Measurements from ENCODE around the gene ZNF550. TPM values are rescaled to one million over a fixed set of nuclear protein-coding genes. Genes with fewer than 3 reads are reported as not detected.

The ZNF550 gene
- total RNA-seq, result 9.3 TPM
- long read RNA-seq, partial matches to known transcripts, result 2 of 7 reads
- long read RNA-seq, other reads (novel, unspliced or antisense), result 3 of 7 reads

DNA sequence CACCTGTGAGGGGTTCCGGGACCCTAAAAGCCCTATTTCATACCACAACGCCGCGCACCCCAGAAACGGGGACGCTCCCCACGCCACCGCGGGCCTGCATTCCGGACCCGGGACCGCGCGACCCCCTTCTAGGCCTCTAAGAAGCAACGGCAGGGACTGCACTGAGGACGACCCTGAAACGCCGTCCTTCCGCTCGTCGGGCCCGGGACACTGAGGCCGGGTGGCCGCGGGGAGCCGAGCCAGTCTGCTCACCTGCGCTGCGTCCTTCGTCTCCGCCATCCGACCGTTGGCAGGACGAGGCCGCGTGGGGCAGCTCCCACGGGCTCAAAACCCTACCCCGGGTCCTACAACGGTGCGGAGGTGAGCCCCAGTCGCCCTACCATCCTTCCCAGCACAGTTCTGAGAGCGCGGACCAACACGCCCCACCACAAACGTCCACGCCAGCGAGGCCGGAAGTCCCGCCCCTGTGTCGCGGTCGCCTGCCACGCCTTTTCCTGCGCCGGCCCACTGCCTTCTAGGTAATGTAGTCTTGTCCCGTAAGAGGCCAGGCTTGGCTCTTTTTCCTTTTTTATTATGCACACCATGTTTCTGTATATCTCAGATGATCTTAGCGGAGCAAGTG is at the start of gene ZNF550:
ZNF550 (minus strand) TSS at position 460 of the 622 bp plus-strand sequence; CDS start at position 279, 181 bp downstream.
- DNase-seq (ENCODE audit: low spot score), result peak; percentile 96

DNA sequence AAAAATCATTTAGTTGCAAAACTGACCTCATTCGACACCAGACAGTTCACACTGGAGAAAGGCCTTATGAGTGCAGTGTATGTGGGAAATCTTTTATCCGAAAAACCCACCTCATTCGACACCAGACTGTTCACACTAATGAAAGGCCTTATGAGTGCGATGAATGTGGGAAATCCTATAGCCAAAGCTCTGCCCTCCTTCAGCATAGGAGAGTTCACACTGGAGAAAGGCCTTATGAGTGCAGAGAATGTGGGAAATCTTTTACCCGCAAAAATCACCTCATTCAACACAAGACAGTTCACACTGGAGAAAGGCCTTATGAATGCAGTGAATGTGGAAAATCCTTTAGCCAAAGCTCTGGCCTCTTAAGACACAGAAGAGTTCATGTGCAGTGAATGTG is 47.3 kb upstream of the ZNF550 start:
- no peak for DNase-seq (ENCODE audit: low spot score)

DNA sequence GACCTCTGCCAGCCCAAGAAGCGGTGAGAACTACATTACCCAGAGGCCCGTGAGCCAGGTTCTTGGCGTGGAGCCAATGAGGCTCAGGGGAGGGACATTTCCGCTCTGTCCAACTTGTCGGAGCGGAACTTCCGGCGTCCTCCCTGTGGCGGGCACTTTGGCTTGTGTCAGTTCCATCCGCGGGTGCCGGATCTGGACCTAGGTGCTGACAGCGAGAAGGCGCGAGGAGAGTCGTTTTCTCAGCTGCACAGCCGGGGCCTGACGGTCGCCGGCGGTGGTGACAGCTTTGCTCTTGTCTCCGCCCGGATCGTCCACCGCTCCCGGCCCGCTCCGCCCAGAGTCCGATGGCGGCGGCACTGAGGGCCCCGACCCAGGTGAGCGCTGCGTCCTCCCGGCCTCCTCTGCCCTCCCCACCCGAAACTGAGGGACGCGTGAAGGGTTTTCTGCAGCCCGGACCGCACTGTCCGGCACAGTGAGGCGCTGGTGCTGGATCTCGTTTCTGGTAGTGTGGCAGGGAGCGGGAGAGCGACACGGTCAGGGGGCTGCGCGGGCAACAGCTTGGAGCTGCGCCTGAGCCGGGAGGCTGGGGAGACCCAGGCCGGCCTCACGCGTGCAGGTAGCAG is 40.2 kb upstream of the ZNF550 start, which contains the start of gene ZNF530:
ZNF530 (plus strand) TSS at position 125 of the 623 bp plus-strand sequence. CDS start 4,461 bp downstream, outside the sequence.
- DNase-seq (ENCODE audit: low spot score), result peak; percentile 98

DNA sequence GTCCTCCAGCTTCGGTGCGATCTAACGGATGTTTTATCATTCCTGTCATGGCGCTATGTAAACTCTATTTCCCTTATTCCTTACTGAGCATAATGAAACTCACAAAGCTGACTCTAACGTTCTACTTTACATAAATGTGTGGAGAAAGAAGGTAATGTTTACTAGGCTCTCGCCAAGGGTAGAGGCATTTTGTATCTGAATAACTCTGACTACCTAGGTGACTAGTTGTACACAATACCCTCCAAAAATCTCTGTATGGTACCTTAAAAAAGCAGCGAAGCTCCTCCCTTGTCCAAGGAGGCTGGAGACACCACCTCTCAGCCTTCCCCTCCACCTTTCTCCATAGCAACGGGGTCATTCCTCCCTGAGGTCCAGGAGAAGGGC is 39.7 kb upstream of the ZNF550 start:
- DNase-seq (ENCODE audit: low spot score), result no peak

DNA sequence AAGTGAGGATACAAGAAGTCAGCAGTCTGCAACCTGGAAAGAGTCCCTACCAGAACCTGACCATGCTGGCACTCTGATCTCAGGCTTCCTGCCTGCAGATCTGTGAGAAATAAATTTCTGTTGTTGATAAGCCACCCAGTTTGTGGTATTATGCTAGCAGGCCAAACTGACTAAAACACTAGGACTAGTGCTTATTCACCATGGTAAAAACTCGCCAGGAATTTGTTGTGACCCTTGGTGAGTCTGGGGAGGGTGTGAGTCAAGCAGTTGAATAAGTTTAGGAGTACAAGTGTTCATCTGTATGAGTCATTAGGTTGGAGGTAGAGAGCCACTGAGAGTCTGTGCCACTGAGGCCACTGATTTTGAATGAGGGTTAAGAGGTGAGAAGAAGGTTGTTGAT is 27.9 kb upstream of the ZNF550 start:
- DNase-seq (ENCODE audit: low spot score), result no peak

DNA sequence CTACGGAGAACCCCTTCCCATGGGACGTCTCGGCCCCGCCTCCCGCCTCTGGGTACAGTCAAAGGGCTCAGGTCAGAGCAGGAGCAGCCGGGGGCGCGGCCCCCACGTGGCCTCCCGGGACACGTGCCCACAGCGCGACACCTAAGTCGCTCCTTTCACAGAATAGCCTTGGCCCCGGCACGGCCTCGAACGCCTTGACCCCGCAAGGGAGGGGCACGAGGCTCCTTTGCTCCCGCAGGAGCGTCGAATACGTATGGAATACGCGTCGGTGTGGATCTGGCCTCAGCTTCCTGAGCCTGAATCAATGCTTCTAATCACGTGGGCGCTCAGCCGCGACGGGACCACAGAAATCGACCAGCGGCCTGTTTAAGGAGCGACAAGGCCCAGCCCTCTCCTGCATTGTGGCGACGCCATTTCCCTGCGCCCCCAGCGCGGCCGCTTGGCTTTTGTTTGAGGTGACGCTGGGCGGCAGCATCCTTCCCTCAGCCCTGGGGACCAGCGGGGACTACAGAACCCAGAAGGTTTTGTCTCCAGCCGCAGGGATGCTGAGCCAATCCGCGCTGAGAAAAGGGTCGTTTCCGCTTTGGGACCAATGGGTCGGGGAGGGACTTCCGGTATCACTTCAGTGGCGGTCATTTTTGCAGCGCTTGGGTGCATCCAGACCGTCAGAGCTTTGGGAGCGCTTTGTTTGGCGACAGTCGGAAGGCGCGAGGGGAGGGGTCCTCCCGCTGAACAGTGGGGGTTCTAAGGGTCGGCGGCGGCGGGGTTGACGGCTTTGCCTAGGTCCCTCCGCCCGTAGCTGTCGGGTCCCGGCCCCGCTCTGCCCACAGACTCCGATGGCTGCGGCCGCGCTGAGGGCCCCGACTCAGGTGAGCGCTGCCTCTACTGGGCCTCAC is 24.1 kb upstream of the ZNF550 start, which contains the start of gene ZIK1:
ZIK1 (plus strand) TSS at position 625 of the 896 bp plus-strand sequence; CDS start at position 837, 212 bp downstream.
- peak; percentile 91 for DNase-seq (ENCODE audit: low spot score)

DNA sequence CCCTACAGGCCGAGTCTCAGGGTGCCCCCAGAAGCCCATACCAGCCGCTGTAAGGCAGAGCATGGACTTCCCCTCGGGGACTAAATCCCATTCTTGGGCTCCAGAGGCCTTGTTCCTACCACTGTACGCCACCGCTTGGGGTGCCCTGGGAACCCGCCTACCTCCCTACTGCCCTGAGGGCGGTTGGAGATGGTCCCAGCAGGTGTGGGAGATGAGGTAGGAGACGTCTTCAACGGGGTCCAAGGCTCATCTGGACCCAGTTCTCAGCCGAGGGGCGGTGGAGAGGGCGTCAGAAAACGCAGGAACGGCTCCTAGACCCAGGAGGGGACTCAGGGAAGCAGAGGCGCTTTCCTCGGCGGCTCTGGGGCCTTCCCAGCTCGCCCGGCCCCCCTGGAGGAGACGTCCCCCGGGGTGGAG is 23.4 kb upstream of the ZNF550 start:
- no peak for DNase-seq (ENCODE audit: low spot score)

DNA sequence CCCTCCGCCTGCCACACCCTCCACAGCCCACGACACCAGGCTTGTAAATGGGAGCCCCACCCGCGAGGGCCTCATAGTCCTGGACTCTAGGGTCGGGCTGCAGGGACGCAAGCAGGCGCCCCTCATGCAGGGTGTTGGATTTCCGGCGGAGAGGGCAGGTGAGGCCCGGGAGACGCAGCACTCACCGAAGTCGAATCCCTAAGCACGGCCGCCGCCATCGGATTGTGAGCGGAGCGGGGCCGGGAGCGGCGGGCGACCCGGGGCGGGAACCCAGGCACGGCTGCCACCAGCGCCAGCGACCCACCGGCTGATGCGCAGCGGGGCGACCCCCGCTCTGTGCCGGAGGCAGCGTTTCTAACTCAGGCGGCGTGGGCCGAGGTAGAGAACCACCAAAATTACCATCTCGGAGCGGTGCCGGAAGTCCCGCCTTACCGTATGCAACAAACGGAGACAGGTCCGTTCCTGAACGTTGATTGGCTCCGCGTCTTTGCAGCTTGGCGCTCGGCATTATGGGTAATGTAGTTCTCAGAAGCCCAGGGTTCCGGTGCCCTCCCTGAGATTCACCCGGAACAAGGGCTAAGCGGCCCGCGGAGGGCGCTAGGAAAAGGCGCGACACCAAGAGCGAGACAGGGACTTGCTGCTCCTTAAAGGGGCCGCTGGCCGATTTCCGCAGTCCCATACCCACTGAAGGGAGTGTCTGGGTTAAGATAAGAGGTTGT is 19.0 kb upstream of the ZNF550 start, which contains the start of gene ZNF416:
ZNF416 (minus strand) TSS at position 425 of the 719 bp plus-strand sequence; CDS start at position 218, 207 bp downstream.
- peak; percentile 98 for DNase-seq (ENCODE audit: low spot score)

DNA sequence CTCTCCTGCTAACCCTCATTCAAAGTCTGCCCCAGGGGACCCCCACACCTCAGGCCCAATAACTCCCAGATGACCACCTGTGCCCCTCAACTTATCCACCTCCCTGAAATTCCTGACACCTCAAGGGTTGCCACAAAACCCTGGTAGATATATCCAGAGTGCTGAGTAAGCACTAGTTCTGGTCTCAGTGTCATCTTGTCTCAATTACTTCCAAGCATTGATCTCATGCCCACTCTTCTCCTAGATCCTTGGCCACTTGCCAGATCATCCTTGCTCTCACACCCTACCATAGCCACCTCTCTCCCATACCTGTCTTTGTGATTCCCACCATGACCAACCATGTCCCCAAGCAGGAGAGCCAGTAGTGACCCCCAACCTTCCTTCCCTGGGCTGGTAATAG is 17.0 kb upstream of the ZNF550 start:
- no peak for DNase-seq (ENCODE audit: low spot score)

DNA sequence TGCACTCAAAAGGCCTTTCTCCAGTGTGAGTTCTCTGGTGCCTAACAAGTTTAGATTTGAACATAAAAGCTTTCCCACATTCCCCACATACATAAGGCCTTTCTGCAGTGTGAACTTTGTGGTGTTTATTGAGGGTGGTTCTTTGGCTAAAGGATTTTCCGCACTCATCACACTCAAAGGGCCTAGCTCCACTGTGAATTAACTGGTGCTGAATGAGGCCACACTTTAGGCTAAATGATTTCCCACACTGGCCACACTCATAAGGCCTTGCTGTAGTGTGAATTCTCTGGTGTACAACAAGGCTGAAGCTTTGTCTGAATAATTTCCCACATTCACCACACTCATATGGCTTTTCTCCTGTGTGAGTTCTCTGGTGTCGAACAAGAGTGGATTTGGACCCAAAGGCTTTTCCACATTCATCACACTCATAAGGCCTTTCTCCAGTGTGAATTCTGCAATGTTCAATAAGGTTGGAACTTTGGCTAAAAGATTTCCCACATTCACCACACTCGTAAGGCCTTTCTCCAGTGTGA is 12.8 kb upstream of the ZNF550 start:
- no peak for DNase-seq (ENCODE audit: low spot score)

DNA sequence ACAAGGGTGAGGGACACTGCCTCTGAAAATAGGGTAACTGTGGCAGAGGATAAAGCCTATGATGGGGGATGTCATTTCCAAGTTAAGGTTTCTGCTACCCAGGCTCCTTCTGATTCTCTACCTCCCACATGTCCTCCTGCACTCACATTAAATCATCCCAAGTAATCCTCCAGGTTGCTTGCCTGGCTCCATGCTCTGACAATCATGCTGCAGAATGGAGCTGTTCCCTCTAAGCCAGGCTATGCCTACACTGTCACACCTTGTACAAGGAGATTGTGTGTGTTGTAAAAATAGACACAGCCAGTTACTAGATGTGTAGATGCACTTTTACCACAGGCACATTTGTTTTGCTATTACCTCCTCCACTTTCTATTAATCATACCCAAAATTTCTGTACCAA is 11.0 kb upstream of the ZNF550 start:
- no peak for DNase-seq (ENCODE audit: low spot score)

DNA sequence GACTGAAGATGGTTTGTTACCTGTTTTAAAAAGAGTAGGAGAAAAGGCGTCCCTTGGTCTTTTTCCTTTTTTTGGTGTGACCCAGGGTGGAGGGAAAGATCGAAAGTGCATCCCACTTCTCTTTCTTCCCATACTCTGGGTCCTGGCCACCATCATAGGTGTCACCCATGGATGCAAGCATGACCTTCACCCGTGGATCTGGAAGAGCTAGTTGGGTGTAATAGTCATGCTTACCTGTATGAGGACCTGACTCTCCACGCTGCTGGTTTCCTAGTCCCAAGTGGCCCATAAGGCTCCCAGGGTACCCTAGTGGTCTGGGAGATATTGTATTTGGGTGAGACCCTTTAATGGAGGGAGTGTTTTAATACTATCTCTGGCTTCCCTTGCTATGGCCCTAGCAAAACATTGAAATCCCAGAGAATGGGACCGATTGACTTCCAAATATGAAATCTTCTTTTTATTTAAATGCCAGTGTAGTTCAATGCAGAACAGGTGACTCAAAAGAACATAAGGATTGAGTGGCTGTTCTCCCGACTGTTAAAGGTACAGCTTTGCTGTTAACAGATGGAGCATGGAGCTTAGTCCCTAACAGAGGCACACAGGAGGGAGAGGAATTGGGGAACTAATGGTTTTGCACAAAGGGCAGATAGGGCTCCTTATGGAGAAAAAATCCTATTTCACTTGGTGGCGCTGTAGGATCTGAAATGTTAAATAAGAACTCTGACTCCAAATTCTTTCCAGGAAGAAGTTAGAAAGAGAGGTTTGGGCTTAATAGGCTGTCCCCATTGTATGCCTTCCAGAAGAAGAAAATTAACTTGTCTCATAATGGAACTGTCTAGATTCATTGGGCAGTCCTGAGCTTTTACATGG is 7.0 kb upstream of the ZNF550 start:
- no peak for DNase-seq (ENCODE audit: low spot score)

DNA sequence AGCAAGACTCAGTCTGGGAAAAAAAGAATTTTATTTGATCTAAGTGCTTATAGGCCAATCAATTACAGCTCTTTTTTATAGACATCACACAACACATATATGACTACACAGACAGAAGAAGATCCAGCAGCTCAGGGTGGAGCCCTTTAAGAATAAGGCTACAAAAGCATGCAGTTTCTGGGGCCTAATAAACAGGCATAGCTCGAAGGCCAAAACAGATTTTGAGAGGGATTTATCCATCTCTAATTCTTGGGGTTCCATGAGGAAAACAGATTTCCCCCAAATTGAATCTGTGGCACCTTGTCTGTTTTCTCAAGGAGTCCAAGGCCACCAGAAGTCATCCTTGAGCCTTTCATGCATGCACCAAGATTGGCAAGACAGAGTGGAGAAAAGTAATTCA is 3.9 kb upstream of the ZNF550 start:
- no peak for DNase-seq (ENCODE audit: low spot score)

DNA sequence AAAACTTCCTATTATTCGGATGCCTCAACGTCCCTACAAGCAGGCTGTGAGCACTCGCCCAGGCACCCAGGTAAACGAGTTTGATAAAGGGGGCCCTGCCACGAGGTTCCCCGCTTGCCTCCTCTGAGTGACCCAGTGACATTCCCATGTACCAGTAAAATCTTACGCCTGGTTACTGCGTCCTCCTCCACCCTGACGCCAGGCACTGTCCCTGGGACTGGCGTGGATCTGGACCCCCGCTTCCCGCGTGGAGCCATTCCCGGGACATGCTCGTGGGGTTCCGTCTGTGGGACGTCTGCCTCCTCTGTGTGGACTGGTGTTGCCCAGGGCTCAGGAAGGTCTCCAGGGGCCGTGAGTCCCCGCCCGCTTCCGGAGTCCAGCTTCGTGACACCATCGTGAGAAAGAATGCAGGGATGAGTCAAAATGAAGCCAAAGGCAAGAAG is 407 bp upstream of the ZNF550 start:
- no peak for DNase-seq (ENCODE audit: low spot score)

DNA sequence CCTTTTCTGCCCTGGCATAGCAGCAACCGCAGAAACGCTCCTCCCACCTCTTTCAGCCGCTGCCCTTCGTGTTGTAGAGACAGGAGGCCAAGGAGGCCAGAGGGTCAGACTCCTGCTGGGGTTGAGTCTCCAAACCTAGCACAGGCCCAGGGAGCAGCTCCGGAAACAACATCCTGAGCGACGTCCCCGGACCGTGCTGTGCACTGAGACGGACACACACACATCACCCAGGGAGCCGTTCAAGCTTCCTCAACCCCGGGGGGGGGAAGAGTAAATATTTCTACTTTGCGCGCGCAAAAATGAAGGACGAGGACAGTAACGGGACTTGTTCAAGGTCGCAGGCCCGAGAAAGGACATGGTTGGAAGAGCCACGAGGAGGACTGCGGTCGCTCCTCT is 657 bp downstream of the ZNF550 start:
- no peak for DNase-seq (ENCODE audit: low spot score)

DNA sequence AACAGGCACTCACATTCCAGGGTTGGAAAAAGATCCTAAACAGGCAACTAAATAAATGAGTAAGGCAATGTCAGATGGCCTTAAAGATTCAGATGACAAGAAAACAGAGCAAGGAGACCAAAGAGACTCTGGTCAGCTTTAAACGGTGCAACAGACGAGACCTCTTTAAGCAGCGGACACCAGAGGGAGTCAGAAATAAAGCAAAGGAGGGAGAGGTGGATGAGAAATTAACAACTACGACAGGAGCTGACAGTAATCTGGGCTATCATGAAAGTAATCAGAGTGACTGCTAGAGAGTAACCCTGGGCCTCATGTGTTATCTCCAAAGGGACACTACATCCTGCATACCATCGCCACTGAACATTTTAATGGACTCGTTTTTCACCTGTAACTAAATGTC is 1.1 kb downstream of the ZNF550 start:
- DNase-seq (ENCODE audit: low spot score), result no peak

DNA sequence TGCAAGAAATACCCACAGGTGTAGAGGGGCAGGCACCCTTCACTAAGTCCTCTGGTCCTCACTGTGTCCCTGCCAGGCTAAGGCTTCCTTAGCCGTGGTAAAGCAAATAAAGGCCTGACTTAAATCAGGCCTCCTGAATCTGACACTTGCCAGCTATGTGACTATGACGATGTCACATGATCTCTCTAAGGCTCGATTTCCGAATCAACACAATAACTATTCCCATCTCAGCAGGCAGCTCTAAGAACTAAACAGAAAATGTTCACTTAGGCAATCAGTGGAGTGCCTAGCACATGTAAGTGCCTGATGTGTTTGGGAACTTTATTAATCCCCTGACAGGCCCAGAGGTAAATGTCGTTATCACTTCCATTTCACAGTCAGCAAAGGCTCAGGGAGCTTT is 2.0 kb downstream of the ZNF550 start:
- DNase-seq (ENCODE audit: low spot score), result no peak

DNA sequence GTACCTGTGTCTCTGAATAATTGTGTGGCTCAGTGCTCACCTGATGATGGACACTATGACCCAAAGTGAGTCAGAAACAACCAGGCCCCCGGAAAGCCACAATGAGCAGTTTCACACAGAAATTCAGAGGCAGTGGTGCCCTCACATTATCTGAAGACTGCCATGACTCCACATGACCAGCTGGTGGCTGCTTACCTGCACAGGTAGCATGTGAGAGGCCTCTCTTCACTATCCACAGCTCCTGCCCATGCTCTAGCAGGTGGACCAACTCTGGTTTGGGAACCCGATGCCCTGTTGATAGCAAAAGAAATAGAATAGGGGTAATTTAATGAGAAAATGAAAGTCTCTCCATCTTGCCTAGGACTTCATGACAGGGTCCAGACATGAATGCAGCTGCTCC is 7.2 kb downstream of the ZNF550 start:
- DNase-seq (ENCODE audit: low spot score), result no peak

DNA sequence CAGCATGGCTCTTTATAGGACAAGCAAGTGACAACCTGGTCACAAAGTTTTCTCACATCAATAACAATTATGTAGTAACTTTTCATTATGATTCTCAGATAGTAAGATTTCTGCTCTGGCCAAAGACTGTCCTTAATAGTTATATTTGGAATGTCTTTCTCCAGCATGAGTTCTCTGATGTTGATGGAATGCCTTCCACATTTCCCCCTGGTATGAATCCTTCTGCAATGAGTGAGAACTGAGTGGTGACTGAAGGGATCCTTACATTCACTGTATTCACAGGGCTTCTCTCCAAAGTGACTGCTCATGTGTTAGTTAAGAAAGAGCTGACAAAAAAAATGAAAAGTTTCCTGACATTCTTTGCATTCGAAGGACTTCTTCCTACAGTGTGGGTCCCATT is 13.2 kb downstream of the ZNF550 start:
- no peak for DNase-seq (ENCODE audit: low spot score)

Measured in mesenteric fat pad (tissue), 1 donor.